NCI-H226 (cell line): ENCODE data around the gene COL15A1.

Experiments
- DNase-seq: peaks from one replicate; pipeline ENCODE4 v3.0.0-alpha.2; 2015

Gene COL15A1

DNA sequence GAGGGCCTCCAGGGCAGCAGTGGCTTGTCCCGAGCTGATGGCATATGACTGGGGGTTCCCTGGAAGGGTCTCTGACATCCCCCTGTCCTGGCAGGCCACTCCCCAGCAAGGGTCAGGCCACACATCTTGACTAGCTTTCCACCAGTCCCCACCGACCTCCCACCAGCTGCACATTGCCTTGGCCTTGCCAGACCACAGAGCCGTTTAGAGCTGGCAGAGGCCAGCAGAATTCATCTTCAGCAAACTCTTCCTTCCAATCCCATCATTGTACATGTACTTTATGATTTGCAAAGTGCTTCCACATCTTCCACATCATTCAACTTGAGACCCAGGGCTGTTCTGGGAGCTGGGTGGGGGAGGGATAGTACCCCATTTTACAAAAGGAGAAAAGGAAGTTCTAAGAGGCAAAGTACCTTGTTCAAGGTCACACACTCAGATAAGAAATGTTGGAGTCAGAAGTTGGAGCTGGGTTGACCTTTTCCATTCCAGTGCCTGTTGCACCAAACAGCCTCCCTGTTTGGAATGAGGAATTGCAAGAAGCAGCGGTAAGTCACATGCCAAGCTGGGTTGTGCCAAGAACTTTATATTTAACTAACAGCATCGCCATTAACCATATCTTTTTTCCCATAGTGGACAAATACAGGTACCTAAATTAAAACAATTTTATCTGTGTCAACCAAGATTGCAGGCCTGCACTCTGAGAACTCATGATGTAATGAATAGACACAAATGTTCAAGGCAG, 25.8 kb upstream of the COL15A1 start:
- no peak for DNase-seq

DNA sequence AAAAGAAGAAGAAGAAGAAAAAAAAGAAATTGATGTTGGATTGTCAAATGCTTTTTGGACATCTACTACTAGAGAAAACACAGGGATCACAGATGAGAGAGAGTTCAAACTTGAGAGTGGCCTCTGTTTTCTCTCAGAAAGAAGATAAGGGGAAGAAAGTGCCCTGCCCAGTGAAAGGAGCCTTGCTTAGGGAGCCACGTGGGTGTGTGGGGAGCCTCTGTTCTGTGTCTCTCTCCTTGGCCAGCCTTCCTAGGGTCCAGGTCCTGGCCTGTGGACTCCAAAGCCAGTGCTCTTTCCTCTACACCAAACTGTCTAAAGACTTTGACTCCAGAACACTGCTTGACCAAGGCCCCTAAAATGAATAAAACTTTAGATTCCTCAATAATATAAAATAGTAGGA, 22.0 kb upstream of the COL15A1 start:
- DNase-seq = no peak

- DNase-seq = no peak
Observed at GRCh38 chr9:98922721-98923435, 20.8 kb upstream of the COL15A1 start.

- no peak for DNase-seq
Observed at GRCh38 chr9:98923451-98924123, 20.1 kb upstream of the COL15A1 start.

GRCh38 chr9:98924946-98925820, 18.5 kb upstream of the COL15A1 start:
- DNase-seq = no peak

- no peak for DNase-seq
Observed at GRCh38 chr9:98925956-98926355, 17.8 kb upstream of the COL15A1 start.

- DNase-seq = no peak
Observed at GRCh38 chr9:98927724-98928123, 16.0 kb upstream of the COL15A1 start.

GRCh38 chr9:98929071-98929470, 14.6 kb upstream of the COL15A1 start:
- no peak for DNase-seq

GRCh38 chr9:98929895-98930341, 13.8 kb upstream of the COL15A1 start:
- DNase-seq = no peak

DNA sequence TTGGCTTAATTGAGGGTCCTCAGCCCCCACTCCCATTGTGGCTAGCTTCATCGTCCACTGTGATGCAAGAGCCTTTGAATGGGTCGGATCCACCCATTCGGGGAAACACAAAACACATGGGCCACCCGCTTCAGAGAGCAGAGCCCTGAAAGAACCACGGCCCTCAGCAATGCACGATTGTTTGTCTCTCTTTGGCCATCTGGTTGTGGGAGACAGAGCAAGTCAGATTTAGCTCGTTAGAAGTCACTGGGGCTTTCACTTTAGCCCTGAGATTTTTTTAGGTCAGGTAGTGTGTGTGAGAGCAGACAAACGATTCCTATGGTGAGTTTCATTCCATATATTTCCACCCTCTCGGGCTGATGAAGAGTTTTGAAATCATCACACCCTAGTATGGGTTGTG, 12.9 kb upstream of the COL15A1 start:
- no peak for DNase-seq

GRCh38 chr9:98931600-98932389, 11.9 kb upstream of the COL15A1 start:
- DNase-seq = no peak

DNA sequence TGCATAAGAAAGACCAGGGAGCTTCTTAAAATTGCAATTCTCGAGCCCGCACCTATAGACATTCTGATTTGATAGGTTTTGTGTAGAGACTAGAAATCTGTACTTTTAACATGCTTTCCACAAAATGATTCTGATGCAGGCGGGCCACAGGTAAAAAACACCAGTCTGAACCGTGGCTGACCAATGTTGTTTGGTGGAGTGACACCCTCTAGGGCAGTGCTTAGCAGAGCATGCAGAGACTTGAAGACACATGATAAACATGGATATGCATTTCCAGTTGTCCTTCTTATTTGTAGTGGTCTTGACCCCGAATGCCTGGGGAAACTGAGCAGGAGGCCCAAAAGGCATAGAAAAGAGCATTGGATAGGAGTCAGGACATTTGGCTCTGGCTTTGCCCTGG, 10.5 kb upstream of the COL15A1 start:
- DNase-seq = no peak

GRCh38 chr9:98933890-98934289, 9.8 kb upstream of the COL15A1 start:
- DNase-seq = no peak

DNA sequence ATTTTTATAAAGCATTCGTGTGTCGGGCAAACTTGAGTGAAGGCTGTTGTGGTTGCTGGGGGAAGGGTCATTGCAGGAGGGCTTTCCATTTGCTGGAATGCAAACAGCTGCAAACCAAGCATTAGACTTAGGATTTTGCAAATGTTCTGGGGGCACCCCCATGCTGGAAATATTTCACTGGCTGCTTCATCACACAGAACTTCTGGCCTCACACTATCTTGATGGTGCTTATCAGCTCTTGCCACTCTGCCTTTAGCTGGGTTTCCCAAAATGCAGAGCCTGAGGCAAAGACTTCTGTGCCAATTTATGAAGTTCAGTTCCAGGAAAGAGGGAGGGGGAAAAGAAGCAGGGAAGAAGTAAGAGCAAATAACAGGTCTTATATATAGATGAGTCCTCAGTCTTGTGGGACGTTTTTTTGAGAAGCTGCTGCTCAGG, 8.6 kb upstream of the COL15A1 start:
- DNase-seq = no peak

DNA sequence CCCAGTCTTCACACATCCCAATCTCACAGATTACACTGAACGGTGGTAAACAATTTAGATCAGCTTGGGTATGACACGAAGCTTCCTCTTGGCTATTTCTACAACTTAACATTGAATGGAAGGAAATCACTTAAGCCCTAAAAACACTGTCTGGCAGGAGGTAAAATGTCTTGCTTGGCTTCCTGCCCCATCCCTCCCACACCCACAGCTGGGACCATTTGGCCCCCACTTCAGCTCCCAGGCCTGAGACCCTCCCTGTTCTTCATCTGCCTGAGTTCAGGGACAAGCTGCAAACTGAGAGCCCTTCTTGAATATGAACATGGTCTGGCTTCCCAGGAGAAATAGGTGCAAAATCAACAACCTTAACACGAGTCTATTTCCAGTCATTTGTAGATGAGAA, 3.4 kb upstream of the COL15A1 start:
- no peak for DNase-seq

DNA sequence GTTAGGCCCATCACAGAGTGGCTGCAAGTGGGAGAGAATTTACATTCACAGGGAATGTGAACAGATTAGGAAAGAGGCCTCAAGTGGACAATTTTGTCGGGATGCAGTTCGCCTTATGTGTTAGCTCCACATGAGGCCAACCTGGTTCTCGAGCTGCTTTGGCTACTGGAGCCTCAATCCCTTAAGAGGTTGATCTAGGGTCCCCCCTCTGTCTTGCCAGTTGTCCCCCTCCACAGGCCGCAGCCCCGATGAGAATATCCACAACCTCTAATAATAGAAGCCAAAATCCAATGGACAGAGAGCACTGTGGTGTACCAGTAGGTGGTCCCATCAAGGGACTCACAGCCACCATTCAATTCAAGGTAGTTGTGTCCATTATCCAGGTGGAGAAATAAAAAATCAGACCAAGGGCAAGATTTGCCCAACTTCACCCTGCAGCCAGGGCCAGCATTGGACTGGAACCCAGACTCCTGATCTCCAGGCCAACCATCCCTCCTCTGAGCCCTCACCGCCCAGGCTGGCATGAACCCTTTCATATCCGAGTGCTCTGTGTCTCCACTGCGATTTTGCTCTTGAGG, 1.7 kb upstream of the COL15A1 start:
- DNase-seq = no peak

DNA sequence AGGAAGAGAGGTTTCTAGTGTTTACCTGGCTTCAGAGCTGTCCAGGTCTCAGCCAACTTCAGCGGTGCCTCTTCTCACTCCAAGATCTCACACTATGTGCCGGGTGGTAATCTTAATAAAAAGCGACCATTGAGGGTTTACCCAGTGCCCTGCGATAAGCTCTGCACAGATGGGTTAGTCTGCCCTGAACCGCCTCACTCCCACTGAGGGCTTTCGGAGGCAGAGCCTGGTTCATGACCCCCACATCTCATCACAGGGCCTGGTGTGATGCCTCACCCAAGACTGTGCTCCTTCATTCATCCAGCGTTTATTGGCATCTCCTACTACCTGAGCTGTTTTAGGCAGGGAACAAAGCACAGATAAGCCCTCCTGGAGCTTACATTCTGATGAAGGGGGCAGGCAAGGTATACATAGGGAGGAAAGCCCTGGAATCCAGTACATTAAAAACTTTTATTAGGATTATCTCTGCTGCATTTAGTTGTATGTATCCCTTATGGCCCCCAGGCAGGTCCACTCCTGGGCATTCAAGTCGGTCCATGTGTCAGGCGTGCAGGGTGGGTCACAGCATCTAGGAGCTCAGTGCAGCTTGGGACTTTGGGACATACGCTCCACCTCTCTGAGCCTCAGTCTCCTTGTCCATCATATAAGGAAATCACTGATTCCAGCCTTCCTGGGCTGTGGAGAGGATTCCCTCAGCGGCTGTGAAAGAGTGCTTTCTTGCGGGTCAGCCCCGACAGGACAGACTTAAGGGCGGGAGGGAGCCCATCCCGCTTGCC, 613 bp upstream of the COL15A1 start:
- DNase-seq = no peak

GRCh38 chr9:98944057-98944733, 488 bp downstream of the COL15A1 start:
- no peak for DNase-seq

GRCh38 chr9:98944734-98945074, 997 bp downstream of the COL15A1 start:
- DNase-seq = no peak

DNA sequence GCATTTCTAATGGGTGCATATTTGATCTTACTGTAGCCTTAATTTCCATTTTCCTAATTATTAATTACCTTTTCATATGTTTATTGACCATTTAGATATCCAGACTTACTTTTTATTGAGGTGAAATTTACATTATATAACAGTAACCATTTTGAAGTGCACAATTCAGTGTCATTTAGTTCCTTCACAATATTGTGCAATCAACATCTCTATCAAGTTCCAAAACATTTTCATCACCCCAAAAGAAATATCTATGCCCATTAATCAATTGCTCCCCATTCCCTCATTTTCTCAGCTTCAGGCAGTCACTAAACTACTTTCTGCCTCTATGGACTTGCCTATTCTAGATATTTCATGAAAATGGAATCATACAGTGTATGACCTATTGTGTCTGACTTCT, 5.9 kb downstream of the COL15A1 start:
- DNase-seq = no peak
